ENCODE data around the gene SIGLEC1.

DNA sequence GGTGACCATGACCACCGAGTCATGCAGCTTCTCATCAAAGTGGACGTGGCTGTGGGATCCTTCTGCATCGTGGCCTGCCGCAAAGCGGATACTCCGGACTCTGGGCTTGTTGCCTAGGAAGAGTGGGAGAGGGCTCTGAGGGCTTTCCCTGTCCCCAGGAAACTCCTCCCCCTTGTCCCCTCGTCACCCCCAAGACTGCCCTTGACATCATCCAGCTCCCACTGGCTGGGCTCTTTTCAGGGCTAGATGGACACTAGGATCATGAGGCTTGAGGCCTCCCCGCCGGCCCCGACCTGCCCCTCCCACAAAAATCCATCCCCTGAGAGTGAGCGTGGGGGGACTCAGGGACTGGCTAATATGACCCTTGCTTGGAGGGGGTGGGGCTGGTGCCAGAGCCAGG, 46.2 kb upstream of the SIGLEC1 start:
- TF ChIP-seq CREB5 (CRISPR knock-in tag; IDR thresholded peaks at IDR 0.05; ENCODE audit: low read depth) = no peak
- TF ChIP-seq CSDC2 (CRISPR knock-in tag; IDR thresholded peaks at IDR 0.05) = no peak
- TF ChIP-seq ZFP3 (CRISPR knock-in tag; IDR thresholded peaks at IDR 0.05) = no peak
- TF ChIP-seq TSHZ2 (CRISPR knock-in tag; IDR thresholded peaks at IDR 0.05) = no peak
- TF ChIP-seq, protein P1, sequence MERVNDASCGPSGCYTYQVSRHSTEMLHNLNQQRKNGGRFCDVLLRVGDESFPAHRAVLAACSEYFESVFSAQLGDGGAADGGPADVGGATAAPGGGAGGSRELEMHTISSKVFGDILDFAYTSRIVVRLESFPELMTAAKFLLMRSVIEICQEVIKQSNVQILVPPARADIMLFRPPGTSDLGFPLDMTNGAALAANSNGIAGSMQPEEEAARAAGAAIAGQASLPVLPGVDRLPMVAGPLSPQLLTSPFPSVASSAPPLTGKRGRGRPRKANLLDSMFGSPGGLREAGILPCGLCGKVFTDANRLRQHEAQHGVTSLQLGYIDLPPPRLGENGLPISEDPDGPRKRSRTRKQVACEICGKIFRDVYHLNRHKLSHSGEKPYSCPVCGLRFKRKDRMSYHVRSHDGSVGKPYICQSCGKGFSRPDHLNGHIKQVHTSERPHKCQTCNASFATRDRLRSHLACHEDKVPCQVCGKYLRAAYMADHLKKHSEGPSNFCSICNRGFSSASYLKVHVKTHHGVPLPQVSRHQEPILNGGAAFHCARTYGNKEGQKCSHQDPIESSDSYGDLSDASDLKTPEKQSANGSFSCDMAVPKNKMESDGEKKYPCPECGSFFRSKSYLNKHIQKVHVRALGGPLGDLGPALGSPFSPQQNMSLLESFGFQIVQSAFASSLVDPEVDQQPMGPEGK (CRISPR knock-in tag; IDR thresholded peaks at IDR 0.05; ENCODE audit: borderline replicate concordance) = no peak
- no peak for TF ChIP-seq ARNTL (CRISPR knock-in tag; IDR thresholded peaks at IDR 0.05; ENCODE audit: borderline replicate concordance, low read depth)
- TF ChIP-seq SNAI2 (CRISPR knock-in tag; IDR thresholded peaks at IDR 0.05) = no peak
- no peak for TF ChIP-seq ISL1 (CRISPR knock-in tag; IDR thresholded peaks at IDR 0.05)
- no peak for TF ChIP-seq GLIS3 (CRISPR knock-in tag; IDR thresholded peaks at IDR 0.05)
- TF ChIP-seq ZFP30 (CRISPR knock-in tag; IDR thresholded peaks at IDR 0.05) = no peak

Data from SK-N-SH treated with all-trans-retinoic acid at 6 μM for 48 hours (cell line).